ENCODE measurements around the gene SAPCD2.

The SAPCD2 gene

GRCh38 chr9:137030538-137031527, 39.5 kb downstream of the SAPCD2 start:
- DNase-seq (ENCODE audit: low read depth) = no peak

GRCh38 chr9:137030006-137030405, 40.4 kb downstream of the SAPCD2 start:
- DNase-seq (ENCODE audit: low read depth) = no peak

- peak; percentile 60 for DNase-seq (ENCODE audit: low read depth)
Measured at GRCh38 chr9:137029058-137029936, 41.1 kb downstream of the SAPCD2 start.

GRCh38 chr9:137028263-137029057, 41.9 kb downstream of the SAPCD2 start:
- DNase-seq (ENCODE audit: low read depth) = peak; percentile 51

GRCh38 chr9:137027369-137028262, 42.7 kb downstream of the SAPCD2 start, which contains the start of gene ABCA2:
TSS of gene ABCA2 (minus strand) at chr9:137028237. CDS start at chr9:137028140, 97 bp downstream.
- DNase-seq (ENCODE audit: low read depth) = no peak

GRCh38 chr9:137026828-137027227, 43.5 kb downstream of the SAPCD2 start:
- DNase-seq (ENCODE audit: low read depth) = no peak

- no peak for DNase-seq (ENCODE audit: low read depth)
Measured at GRCh38 chr9:137026384-137026783, 44.0 kb downstream of the SAPCD2 start.

GRCh38 chr9:137025517-137025966, 44.8 kb downstream of the SAPCD2 start:
- DNase-seq (ENCODE audit: low read depth) = no peak

GRCh38 chr9:137023583-137023991, 46.8 kb downstream of the SAPCD2 start:
- no peak for DNase-seq (ENCODE audit: low read depth)

GRCh38 chr9:137023157-137023556, 47.2 kb downstream of the SAPCD2 start:
- DNase-seq (ENCODE audit: low read depth) = no peak

- DNase-seq (ENCODE audit: low read depth) = no peak
Measured at GRCh38 chr9:137022662-137023008, 47.7 kb downstream of the SAPCD2 start.

- peak; percentile 71 for DNase-seq (ENCODE audit: low read depth)
Measured at GRCh38 chr9:137021979-137022661, 48.2 kb downstream of the SAPCD2 start.

GRCh38 chr9:137021568-137021978, 48.8 kb downstream of the SAPCD2 start:
- no peak for DNase-seq (ENCODE audit: low read depth)

- no peak for DNase-seq (ENCODE audit: low read depth)
Measured at GRCh38 chr9:137020771-137021567, 49.4 kb downstream of the SAPCD2 start.

GRCh38 chr9:137019891-137020683, 50.3 kb downstream of the SAPCD2 start:
- no peak for DNase-seq (ENCODE audit: low read depth)

GRCh38 chr9:137018761-137019559, 51.4 kb downstream of the SAPCD2 start:
- DNase-seq (ENCODE audit: low read depth) = no peak

- no peak for DNase-seq (ENCODE audit: low read depth)
Measured at GRCh38 chr9:137017791-137018497, 52.4 kb downstream of the SAPCD2 start.
